Stimulated activated naive B cell treated with anti-CD40 and anti-IgM and Interleukin-4, amounts not matched to agents 10 μg/mL and 1 μg/mL and 100 μg/mL, for 72 hours (primary cell): ENCODE results near the gene PPT1.
"Not testable (repeated sequence)": the region's sequence is repeated elsewhere in the genome, so short reads cannot be mapped to it uniquely, and the experiment has no call there.

ENCODE experiments used
- ATAC-seq, 2 donors: fragments of 150-1000 bp; cut with Tn5 transposase; replicated peaks; 2 replicates each; pipeline ENCODE4 v1.10.0; 2021; ENCODE audit warnings: moderate library complexity in 1 of 2
- DNase-seq: peaks from one replicate; pipeline ENCODE4 v3.0.0; 2021
- H3K27ac Mint-ChIP-seq: one replicate; pipeline ENCODE4 v1.8.0; 2022; ENCODE audit warnings: mild to moderate bottlenecking, mixed read lengths
- H3K27me3 Mint-ChIP-seq, 2 donors: one replicate each; pipeline ENCODE4 v1.8.0; 2022; ENCODE audit warnings: mixed read lengths in 2 of 2
- H3K36me3 Mint-ChIP-seq, 2 donors: one replicate each; pipeline ENCODE4 v1.8.0; 2022; ENCODE audit warnings: mixed read lengths in 2 of 2, mild to moderate bottlenecking in 1 of 2
- H3K4me1 Mint-ChIP-seq, 2 donors: one replicate each; pipeline ENCODE4 v1.8.0; 2022; ENCODE audit warnings: mixed read lengths in 2 of 2, mild to moderate bottlenecking in 1 of 2
- H3K4me3 Mint-ChIP-seq, 2 donors: one replicate each; pipeline ENCODE4 v1.8.0; 2022; ENCODE audit warnings: mild to moderate bottlenecking in 2 of 2, mixed read lengths in 2 of 2, moderate library complexity in 1 of 2
- H3K9me3 Mint-ChIP-seq, 2 donors: one replicate each; pipeline ENCODE4 v1.8.0; 2022; ENCODE audit warnings: mixed read lengths in 2 of 2, mild to moderate bottlenecking in 1 of 2

PPT1 gene

GRCh38 chr1:40105028-40105427 is 8.0 kb upstream of the PPT1 start:
- ATAC-seq (no peak), DNase-seq (no peak)
- H3K4me1 Mint-ChIP-seq = no peaks in the 10 kb centered on the region
- H3K9me3 Mint-ChIP-seq = peaks cover 8 to 16% of the 10 kb centered on the region in 2 donors
- no peak overlapping the region for H3K27ac Mint-ChIP-seq
- H3K27me3 Mint-ChIP-seq = peaks cover 21 to 37% of the 10 kb centered on the region in 2 donors
- no peak overlapping the region for H3K4me3 Mint-ChIP-seq
- peaks cover 4 to 16% of the 10 kb centered on the region in 2 donors for H3K36me3 Mint-ChIP-seq

- peaks cover 4 to 5% of the 10 kb centered on the region in 2 donors for H3K36me3 Mint-ChIP-seq
- peaks cover 14 to 22% of the 10 kb centered on the region in 2 donors for H3K27me3 Mint-ChIP-seq
- no peak overlapping the region for H3K27ac Mint-ChIP-seq
- ATAC-seq (no peak), DNase-seq (no peak)
- H3K9me3 Mint-ChIP-seq = peaks cover 5 to 6% of the 10 kb centered on the region in 2 donors
- no peak overlapping the region for H3K4me3 Mint-ChIP-seq
- H3K4me1 Mint-ChIP-seq = no peaks in the 10 kb centered on the region
These were observed 5.8 kb upstream of the PPT1 start for GRCh38 chr1:40102896-40103295.

- no peak overlapping the region for H3K4me3 Mint-ChIP-seq
- H3K4me1 Mint-ChIP-seq = peaks cover 4 to 6% of the 10 kb centered on the region in 2 donors
- peaks cover 6 to 14% of the 10 kb centered on the region in 2 donors for H3K27me3 Mint-ChIP-seq
These were observed 5.0 kb upstream of the PPT1 start for GRCh38 chr1:40102038-40102437.

GRCh38 chr1:40096646-40096976 is 441 bp downstream of the PPT1 start:
- no peak for DNase-seq
- Mint-ChIP-seq H3K4me1 (peaks cover 24 to 30% of the 10 kb centered on the region in 2 donors), H3K27me3 (peaks cover 3 to 6% of the 10 kb centered on the region in 2 donors), H3K9me3 (no peaks in the 10 kb centered on the region), H3K4me3 (peak overlapping the region; percentile 90 to 93), H3K36me3 (peaks cover 14 to 23% of the 10 kb centered on the region in 2 donors), H3K27ac (peak overlapping the region; percentile 96)
- ATAC-seq = peak; percentile 50 to 59

More at GRCh38 chr1:40102038-40102437, 5.0 kb upstream of the PPT1 start:
- no peak for DNase-seq
- Mint-ChIP-seq H3K9me3 (peaks cover 5 to 6% of the 10 kb centered on the region in 2 donors), H3K27ac (no peak overlapping the region), H3K36me3 (peaks cover 4 to 5% of the 10 kb centered on the region in 2 donors)
- no peak for ATAC-seq

GRCh38 chr1:40095806-40096205 is 1.2 kb downstream of the PPT1 start:
- no peak overlapping the region for H3K27ac Mint-ChIP-seq
- peak overlapping the region; percentile 0 to 1 for H3K4me3 Mint-ChIP-seq
- peaks cover 24 to 30% of the 10 kb centered on the region in 2 donors for H3K4me1 Mint-ChIP-seq
- H3K36me3 Mint-ChIP-seq = peaks cover 19 to 27% of the 10 kb centered on the region in 2 donors
- no peaks in the 10 kb centered on the region for H3K9me3 Mint-ChIP-seq
- DNase-seq = no peak
- H3K27me3 Mint-ChIP-seq = peaks cover 0 to 6% of the 10 kb centered on the region in 2 donors
- ATAC-seq = no peak

GRCh38 chr1:40094466-40095110 is 2.5 kb downstream of the PPT1 start:
- H3K27ac Mint-ChIP-seq = no peak overlapping the region

GRCh38 chr1:40092706-40093639 is 4.1 kb downstream of the PPT1 start:
- ATAC-seq = no peak

More at GRCh38 chr1:40094466-40095110, 2.5 kb downstream of the PPT1 start:
- H3K27me3 Mint-ChIP-seq = peaks cover 0 to 2% of the 10 kb centered on the region in 2 donors
- peaks cover 24 to 30% of the 10 kb centered on the region in 2 donors for H3K4me1 Mint-ChIP-seq
- no peaks in the 10 kb centered on the region for H3K9me3 Mint-ChIP-seq
- ATAC-seq (no peak), DNase-seq (no peak)
- H3K36me3 Mint-ChIP-seq = peaks cover 21 to 34% of the 10 kb centered on the region in 2 donors
- peak overlapping the region in 1 of 2 donors; percentile 10 for H3K4me3 Mint-ChIP-seq

GRCh38 chr1:40092241-40092640 is 4.8 kb downstream of the PPT1 start:
- H3K9me3 Mint-ChIP-seq = no peaks in the 10 kb centered on the region

More at GRCh38 chr1:40092706-40093639, 4.1 kb downstream of the PPT1 start:
- no peak for DNase-seq
- Mint-ChIP-seq H3K4me1 (peaks cover 24 to 30% of the 10 kb centered on the region in 2 donors), H3K4me3 (no peak overlapping the region), H3K36me3 (peaks cover 23 to 43% of the 10 kb centered on the region in 2 donors), H3K27me3 (no peaks in the 10 kb centered on the region), H3K27ac (no peak overlapping the region), H3K9me3 (no peaks in the 10 kb centered on the region)

GRCh38 chr1:40090652-40091355 is 6.2 kb downstream of the PPT1 start:
- no peak overlapping the region for H3K27ac Mint-ChIP-seq
- no peak overlapping the region for H3K4me3 Mint-ChIP-seq
- ATAC-seq = no peak
- no peaks in the 10 kb centered on the region for H3K9me3 Mint-ChIP-seq
- peaks cover 14% of the 10 kb centered on the region in 2 donors for H3K4me1 Mint-ChIP-seq
- H3K36me3 Mint-ChIP-seq = peaks cover 30 to 53% of the 10 kb centered on the region in 2 donors
- no peak for DNase-seq
- no peaks in the 10 kb centered on the region for H3K27me3 Mint-ChIP-seq

More at GRCh38 chr1:40092241-40092640, 4.8 kb downstream of the PPT1 start:
- H3K4me1 Mint-ChIP-seq = peaks cover 20 to 24% of the 10 kb centered on the region in 2 donors
- peaks cover 27 to 48% of the 10 kb centered on the region in 2 donors for H3K36me3 Mint-ChIP-seq
- H3K4me3 Mint-ChIP-seq = no peak overlapping the region
- ATAC-seq (no peak), DNase-seq (no peak)
- no peak overlapping the region for H3K27ac Mint-ChIP-seq
- H3K27me3 Mint-ChIP-seq = no peaks in the 10 kb centered on the region

GRCh38 chr1:40084750-40085149 is 12.3 kb downstream of the PPT1 start:
- Mint-ChIP-seq H3K36me3 (peaks cover 38 to 67% of the 10 kb centered on the region in 2 donors), H3K4me1 (peaks cover 9 to 12% of the 10 kb centered on the region in 2 donors)
- not testable (repeated sequence) for H3K4me3 Mint-ChIP-seq, H3K9me3 Mint-ChIP-seq, H3K27me3 Mint-ChIP-seq, H3K27ac Mint-ChIP-seq, ATAC-seq
- peak; percentile 32 for DNase-seq

- Mint-ChIP-seq H3K27ac (no peak overlapping the region), H3K27me3 (no peaks in the 10 kb centered on the region), H3K4me3 (no peak overlapping the region), H3K36me3 (peaks cover 37 to 65% of the 10 kb centered on the region in 2 donors), H3K4me1 (peaks cover 12 to 13% of the 10 kb centered on the region in 2 donors), H3K9me3 (no peaks in the 10 kb centered on the region)
- DNase-seq (no peak), ATAC-seq (no peak)
These were observed 15.2 kb downstream of the PPT1 start for GRCh38 chr1:40081871-40082270.

- no peak overlapping the region for H3K4me3 Mint-ChIP-seq
- H3K27me3 Mint-ChIP-seq = no peaks in the 10 kb centered on the region
- H3K27ac Mint-ChIP-seq = peak overlapping the region; percentile 62
- ATAC-seq = no peak
- DNase-seq = no peak
- H3K9me3 Mint-ChIP-seq = no peaks in the 10 kb centered on the region
- H3K4me1 Mint-ChIP-seq = peaks cover 7 to 11% of the 10 kb centered on the region in 2 donors
- peaks cover 30 to 54% of the 10 kb centered on the region in 2 donors for H3K36me3 Mint-ChIP-seq
These were observed 17.2 kb downstream of the PPT1 start for GRCh38 chr1:40079774-40080400.

- H3K27ac Mint-ChIP-seq = no peak overlapping the region
- ATAC-seq (peak; percentile 79 to 84), DNase-seq (peak; percentile 35)
- no peak overlapping the region for H3K4me3 Mint-ChIP-seq
- peaks cover 8 to 14% of the 10 kb centered on the region in 2 donors for H3K4me1 Mint-ChIP-seq
- H3K36me3 Mint-ChIP-seq = peaks cover 29 to 52% of the 10 kb centered on the region in 2 donors
- no peaks in the 10 kb centered on the region for H3K27me3 Mint-ChIP-seq
- H3K9me3 Mint-ChIP-seq = no peaks in the 10 kb centered on the region
These were observed 18.3 kb downstream of the PPT1 start for GRCh38 chr1:40078512-40079333.
